Lower leg skin (tissue), 3 donors: Measurements from ENCODE around the gene NUCB2.

Experiments
- CTCF ChIP-seq, 3 donors: fragments of 450-650 bp; IDR thresholded peaks; one replicate each; pipeline ENCODE4 v1.5.1; 2016; ENCODE audit warnings: antibody characterized with exemption in 3 of 3, mild to moderate bottlenecking in 3 of 3, moderate library complexity in 2 of 3
- POLR2A ChIP-seq, 2 donors: fragments of 450-650 bp; IDR thresholded peaks; one replicate each; pipeline ENCODE4 v1.6.1; 2016 to 2017; ENCODE audit warnings: antibody characterized with exemption in 2 of 2, mild to moderate bottlenecking in 1 of 2, moderate library complexity in 1 of 2

- no peak for TF ChIP-seq CTCF (IDR thresholded peaks at IDR 0.05)
- no peak for TF ChIP-seq POLR2A (IDR thresholded peaks at IDR 0.05)
These were observed 16.5 kb upstream of the NUCB2 start for GRCh38 chr11:17260020-17260419.
